ENCODE measurements around the gene AKT2. TPM values are rescaled to one million over a fixed set of nuclear protein-coding genes. Genes with fewer than 3 reads are reported as not detected.

The AKT2 gene
- polyA plus RNA-seq, 1 donor from 2014 or later, result 131 TPM

DNA sequence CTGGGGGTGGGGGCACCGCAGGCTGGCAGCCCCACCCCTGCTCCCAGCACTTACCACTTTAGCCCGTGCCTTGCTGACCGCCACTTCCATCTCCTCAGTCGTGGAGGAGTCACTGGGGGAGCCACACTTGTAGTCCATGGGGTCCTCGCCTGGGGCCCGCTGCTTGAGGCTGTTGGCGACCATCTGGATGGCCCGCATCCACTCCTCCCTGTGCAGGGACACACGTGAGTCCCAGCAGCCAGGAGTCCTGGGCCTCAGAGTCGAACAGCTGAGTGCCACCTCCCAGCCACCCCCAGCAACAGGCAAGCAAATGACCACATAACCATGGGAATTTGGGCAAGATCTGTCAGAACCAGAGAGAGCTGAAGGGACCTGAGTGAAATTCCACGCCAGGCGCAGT is 42.7 kb downstream of the AKT2 start:
- no peak overlapping the region for H3K27ac ChIP-seq (ENCODE audit: low read length)
- no peaks in the 10 kb centered on the region for H3K9me3 ChIP-seq (ENCODE audit: low read length)
- H3K4me2 ChIP-seq (ENCODE audit: low read length), result no peak overlapping the region
- H3K79me2 ChIP-seq (replicated peaks; ENCODE audit: insufficient read depth, low read length), result no peaks in the 10 kb centered on the region
- H4K20me1 ChIP-seq (ENCODE audit: insufficient read depth), result no peaks in the 10 kb centered on the region
- H3K4me3 ChIP-seq (ENCODE audit: low read length), result no peak overlapping the region
- no peak overlapping the region for H2AFZ ChIP-seq (ENCODE audit: low read depth, low read length)
- no peak overlapping the region for H3K9ac ChIP-seq (ENCODE audit: low read length)
- H3K9me2 ChIP-seq (ENCODE audit: insufficient read depth, low read length), result no peaks in the 10 kb centered on the region
- H3K27me3 ChIP-seq (ENCODE audit: insufficient read depth, low read depth, low read length), result no peaks in the 10 kb centered on the region
- no peaks in the 10 kb centered on the region for H3K36me3 ChIP-seq (ENCODE audit: insufficient read depth, low read length)
- H3F3A ChIP-seq (ENCODE audit: insufficient read depth, low read length, poor library complexity, severe bottlenecking), result no peaks in the 10 kb centered on the region
- TF ChIP-seq MXI1 (conservative IDR thresholded peaks at IDR 0.05; ENCODE audit: poor library complexity, severe bottlenecking) (no peak), EP300 (conservative IDR thresholded peaks at IDR 0.05; ENCODE audit: poor library complexity, severe bottlenecking) (no peak), RAD21 (conservative IDR thresholded peaks at IDR 0.05) (no peak)
- TF ChIP-seq, protein P1, sequence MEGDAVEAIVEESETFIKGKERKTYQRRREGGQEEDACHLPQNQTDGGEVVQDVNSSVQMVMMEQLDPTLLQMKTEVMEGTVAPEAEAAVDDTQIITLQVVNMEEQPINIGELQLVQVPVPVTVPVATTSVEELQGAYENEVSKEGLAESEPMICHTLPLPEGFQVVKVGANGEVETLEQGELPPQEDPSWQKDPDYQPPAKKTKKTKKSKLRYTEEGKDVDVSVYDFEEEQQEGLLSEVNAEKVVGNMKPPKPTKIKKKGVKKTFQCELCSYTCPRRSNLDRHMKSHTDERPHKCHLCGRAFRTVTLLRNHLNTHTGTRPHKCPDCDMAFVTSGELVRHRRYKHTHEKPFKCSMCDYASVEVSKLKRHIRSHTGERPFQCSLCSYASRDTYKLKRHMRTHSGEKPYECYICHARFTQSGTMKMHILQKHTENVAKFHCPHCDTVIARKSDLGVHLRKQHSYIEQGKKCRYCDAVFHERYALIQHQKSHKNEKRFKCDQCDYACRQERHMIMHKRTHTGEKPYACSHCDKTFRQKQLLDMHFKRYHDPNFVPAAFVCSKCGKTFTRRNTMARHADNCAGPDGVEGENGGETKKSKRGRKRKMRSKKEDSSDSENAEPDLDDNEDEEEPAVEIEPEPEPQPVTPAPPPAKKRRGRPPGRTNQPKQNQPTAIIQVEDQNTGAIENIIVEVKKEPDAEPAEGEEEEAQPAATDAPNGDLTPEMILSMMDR (IDR thresholded peaks at IDR 0.05; ENCODE audit: poor library complexity, severe bottlenecking), result no peak
- TF ChIP-seq, protein P2, sequence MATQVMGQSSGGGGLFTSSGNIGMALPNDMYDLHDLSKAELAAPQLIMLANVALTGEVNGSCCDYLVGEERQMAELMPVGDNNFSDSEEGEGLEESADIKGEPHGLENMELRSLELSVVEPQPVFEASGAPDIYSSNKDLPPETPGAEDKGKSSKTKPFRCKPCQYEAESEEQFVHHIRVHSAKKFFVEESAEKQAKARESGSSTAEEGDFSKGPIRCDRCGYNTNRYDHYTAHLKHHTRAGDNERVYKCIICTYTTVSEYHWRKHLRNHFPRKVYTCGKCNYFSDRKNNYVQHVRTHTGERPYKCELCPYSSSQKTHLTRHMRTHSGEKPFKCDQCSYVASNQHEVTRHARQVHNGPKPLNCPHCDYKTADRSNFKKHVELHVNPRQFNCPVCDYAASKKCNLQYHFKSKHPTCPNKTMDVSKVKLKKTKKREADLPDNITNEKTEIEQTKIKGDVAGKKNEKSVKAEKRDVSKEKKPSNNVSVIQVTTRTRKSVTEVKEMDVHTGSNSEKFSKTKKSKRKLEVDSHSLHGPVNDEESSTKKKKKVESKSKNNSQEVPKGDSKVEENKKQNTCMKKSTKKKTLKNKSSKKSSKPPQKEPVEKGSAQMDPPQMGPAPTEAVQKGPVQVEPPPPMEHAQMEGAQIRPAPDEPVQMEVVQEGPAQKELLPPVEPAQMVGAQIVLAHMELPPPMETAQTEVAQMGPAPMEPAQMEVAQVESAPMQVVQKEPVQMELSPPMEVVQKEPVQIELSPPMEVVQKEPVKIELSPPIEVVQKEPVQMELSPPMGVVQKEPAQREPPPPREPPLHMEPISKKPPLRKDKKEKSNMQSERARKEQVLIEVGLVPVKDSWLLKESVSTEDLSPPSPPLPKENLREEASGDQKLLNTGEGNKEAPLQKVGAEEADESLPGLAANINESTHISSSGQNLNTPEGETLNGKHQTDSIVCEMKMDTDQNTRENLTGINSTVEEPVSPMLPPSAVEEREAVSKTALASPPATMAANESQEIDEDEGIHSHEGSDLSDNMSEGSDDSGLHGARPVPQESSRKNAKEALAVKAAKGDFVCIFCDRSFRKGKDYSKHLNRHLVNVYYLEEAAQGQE (IDR thresholded peaks at IDR 0.05; ENCODE audit: borderline replicate concordance), result no peak

DNA sequence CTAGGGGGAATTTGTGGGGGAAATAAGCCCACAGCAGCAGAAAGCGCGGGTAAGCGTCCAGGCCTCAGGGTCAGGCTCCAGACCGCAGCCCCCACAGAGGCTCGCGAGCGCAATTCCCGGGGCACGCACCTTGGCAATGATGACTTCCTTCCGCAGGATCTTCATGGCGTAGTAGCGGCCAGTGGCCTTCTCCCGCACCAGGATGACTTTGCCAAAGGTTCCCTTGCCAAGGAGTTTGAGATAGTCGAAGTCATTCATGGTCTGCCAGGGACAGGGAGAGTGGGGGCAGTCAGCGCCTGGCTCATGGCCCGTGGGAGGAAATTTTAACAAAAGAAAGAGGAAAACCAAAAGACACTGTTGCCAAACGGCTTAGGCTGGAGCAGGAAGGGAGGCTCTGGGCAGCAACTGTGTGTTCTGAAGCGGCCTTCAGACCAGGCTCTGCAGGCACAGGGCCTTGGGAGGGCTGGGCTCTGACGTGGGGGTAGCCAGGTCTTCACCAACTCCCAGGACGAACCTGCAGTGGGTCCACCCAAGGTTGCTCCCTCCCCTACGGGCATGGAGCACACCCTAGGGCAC is 43.2 kb downstream of the AKT2 start:
- H3K79me2 ChIP-seq (replicated peaks; ENCODE audit: insufficient read depth, low read length), result no peaks in the 10 kb centered on the region
- no peaks in the 10 kb centered on the region for H3K9me2 ChIP-seq (ENCODE audit: insufficient read depth, low read length)
- H3F3A ChIP-seq (ENCODE audit: insufficient read depth, low read length, poor library complexity, severe bottlenecking), result no peaks in the 10 kb centered on the region
- H3K36me3 ChIP-seq (ENCODE audit: insufficient read depth, low read length), result no peaks in the 10 kb centered on the region
- no peaks in the 10 kb centered on the region for H3K9me3 ChIP-seq (ENCODE audit: low read length)
- TF ChIP-seq MXI1 (conservative IDR thresholded peaks at IDR 0.05; ENCODE audit: poor library complexity, severe bottlenecking) (no peak), RAD21 (conservative IDR thresholded peaks at IDR 0.05) (no peak), EZH2 (IDR thresholded peaks at IDR 0.05; ENCODE audit: borderline replicate concordance, insufficient read depth, low read length, poor library complexity, severe bottlenecking) (no peak), POLR2AphosphoS5 (IDR thresholded peaks at IDR 0.05) (no peak), SMC3 (conservative IDR thresholded peaks at IDR 0.05; ENCODE audit: poor library complexity) (no peak), EP300 (conservative IDR thresholded peaks at IDR 0.05; ENCODE audit: poor library complexity, severe bottlenecking) (no peak), TAF1 (IDR thresholded peaks at IDR 0.05; ENCODE audit: low read depth) (no peak)
- TF ChIP-seq, protein P1 (IDR thresholded peaks at IDR 0.05; ENCODE audit: poor library complexity, severe bottlenecking), result no peak
- TF ChIP-seq, protein P2 (IDR thresholded peaks at IDR 0.05; ENCODE audit: borderline replicate concordance), result no peak
- no peak overlapping the region for H3K4me3 ChIP-seq (ENCODE audit: low read length)
- no peak overlapping the region for H3K27ac ChIP-seq (ENCODE audit: low read length)
- H2AFZ ChIP-seq (ENCODE audit: low read depth, low read length), result no peak overlapping the region
- H4K20me1 ChIP-seq (ENCODE audit: insufficient read depth), result no peaks in the 10 kb centered on the region
- H3K4me2 ChIP-seq (ENCODE audit: low read length), result no peak overlapping the region
- H3K9ac ChIP-seq (ENCODE audit: low read length), result no peak overlapping the region
- no peaks in the 10 kb centered on the region for H3K27me3 ChIP-seq (ENCODE audit: insufficient read depth, low read depth, low read length)

Measured in neural cell (in vitro differentiated cells).